Retinal pigment epithelial cell (primary cell): ENCODE results near the gene SPTSSB.

Source experiments
- DNase-seq: peaks from one replicate; pipeline ENCODE4 v3.0.0-alpha.2; 2010; ENCODE audit warnings: low read depth
- H3K4me3 ChIP-seq: 2 replicates; pipeline ENCODE4 v1.5.1; 2011; ENCODE audit warnings: mild to moderate bottlenecking, low read length, control low read depth, moderate library complexity
- CTCF ChIP-seq: conservative IDR thresholded peaks from 2 replicates; pipeline ENCODE4 v1.5.1; 2011; ENCODE audit warnings: low read depth, low read length, control low read depth, inconsistent platforms

The SPTSSB gene

GRCh38 chr3:161323926-161324621, 47.2 kb downstream of the SPTSSB start:
- DNase-seq: no peak
- TF ChIP-seq CTCF: no peak

GRCh38 chr3:161322781-161323568, 48.3 kb downstream of the SPTSSB start:
- H3K4me3 ChIP-seq: no peak overlapping the region
- no peak for TF ChIP-seq CTCF
- DNase-seq: no peak

More at GRCh38 chr3:161323926-161324621, 47.2 kb downstream of the SPTSSB start:
- H3K4me3 ChIP-seq: no peak overlapping the region

GRCh38 chr3:161320837-161321236, 50.5 kb downstream of the SPTSSB start:
- H3K4me3 ChIP-seq: no peak overlapping the region
- no peak for TF ChIP-seq CTCF
- no peak for DNase-seq

- no peak overlapping the region for H3K4me3 ChIP-seq
- no peak for TF ChIP-seq CTCF
- no peak for DNase-seq
These were observed 51.5 kb downstream of the SPTSSB start for GRCh38 chr3:161319867-161320266.

GRCh38 chr3:161317077-161317476, 54.2 kb downstream of the SPTSSB start:
- no peak for DNase-seq
- H3K4me3 ChIP-seq: no peak overlapping the region
- TF ChIP-seq CTCF: no peak

- H3K4me3 ChIP-seq: no peak overlapping the region
- TF ChIP-seq CTCF: no peak
- DNase-seq: peak; percentile 39
These were observed 55.2 kb downstream of the SPTSSB start for GRCh38 chr3:161316006-161316689.
